ENCODE results near the gene WNT2B. TPM values are rescaled to one million over a fixed set of nuclear protein-coding genes. Genes with fewer than 3 reads are reported as not detected.
A peak's percentile ranks its signal among the peaks of the same experiment; 100 is the strongest.

Gene WNT2B
- total and polyA plus RNA-seq, 9 of the 15 experiments (the other 6 are each of a cell fraction or from before 2014, with no cell fraction given), result 0.02 to 0.06 (median 0.04) TPM; not detected in 3

DNA sequence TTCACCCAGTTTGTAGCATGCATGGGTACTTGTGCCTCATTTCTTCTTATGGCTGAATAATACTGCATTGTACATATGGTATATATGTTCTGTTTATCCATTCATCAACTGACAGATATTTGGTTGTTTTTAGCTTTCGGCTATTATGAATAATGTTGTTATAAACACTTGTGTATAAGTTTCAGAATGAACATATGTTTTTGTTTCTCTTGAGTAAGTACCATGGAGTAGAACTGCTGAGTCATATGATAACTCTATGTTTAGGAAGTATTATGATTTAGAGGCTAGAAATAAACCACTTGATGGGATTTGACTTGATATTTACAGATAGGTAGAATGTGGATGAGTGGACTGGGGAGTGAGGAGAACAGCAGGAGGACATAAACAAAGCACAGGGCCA lies 48.6 kb downstream of the WNT2B start (continued):
- TF ChIP-seq E4F1 (CRISPR knock-in tag; IDR thresholded peaks at IDR 0.05; ENCODE audit: borderline replicate concordance) (no peak), FOXJ3 (CRISPR knock-in tag; IDR thresholded peaks at IDR 0.05) (no peak)

- no TSS peak for BruUV-seq (replicated peaks)
- Histone ChIP-seq H3K79me2 (ENCODE audit: control insufficient read depth, insufficient read depth, low read length) (no peaks in the 10 kb centered on the region), H3K9ac (ENCODE audit: insufficient read depth in 1 of 2, low read depth in 2 of 2, low read length in 2 of 2) (no peak overlapping the region), H3K4me1 (replicated peaks in 1 of 2; ENCODE audit: control insufficient read depth in 2 of 2, insufficient read depth in 2 of 2, low read length in 2 of 2) (no peaks in the 10 kb centered on the region; a peak in 1 of 5 replicates), H4K20me1 (replicated peaks; ENCODE audit: control insufficient read depth, insufficient read depth, low read length) (no peaks in the 10 kb centered on the region), H3K9me3 (replicated peaks; ENCODE audit: control insufficient read depth, insufficient read depth, low read depth, low read length) (no peaks in the 10 kb centered on the region), H3K9me1 (ENCODE audit: control insufficient read depth, insufficient read depth, low read length) (no peaks in the 10 kb centered on the region), H3K36me3 (ENCODE audit: control insufficient read depth, insufficient read depth, low read length) (no peaks in the 10 kb centered on the region; the same call in 2 of the 3 replicates), H3K4me2 (ENCODE audit: insufficient read depth, low read length) (no peak overlapping the region), H2AFZ (ENCODE audit: low read depth, low read length) (no peak overlapping the region), H3K4me3 (no peak overlapping the region), H3K27me3 (ENCODE audit: control insufficient read depth in 2 of 2, insufficient read depth in 2 of 2, low read length in 2 of 2) (no peaks in the 10 kb centered on the region), H3K27ac (ENCODE audit: extremely low read depth, low read depth, low read length) (peak overlapping the region; percentile 14; the same call in 1 of the 3 replicates)
- intact Hi-C loops (cut with micrococcal nuclease) (no loop called here), in situ Hi-C loops (cut with MboI) (no loop called here)
- ChIA-PET CTCF (ENCODE audit: low intra/inter-chr PET ratio) (no interaction called here), POLR2A (interaction anchor here (1.8 kb wide), 1 partner anchor 15 kb away, joined by 5 read pairs; no protein-coding TSS in a partner anchor)
- no peak for ATAC-seq
- no peak for DNase-seq (ENCODE audit: extremely low read depth in 1 of 4, low spot score in 3 of 4)
- 88% methylated on average over 3 of the region's 3 CpGs for WGBS (ENCODE audit: insufficient coverage, low coverage, missing lambda C conversion rate)
- no peak for FAIRE-seq
- TF ChIP-seq JUNB (CRISPR knock-in tag; conservative IDR thresholded peaks at IDR 0.05) (no peak), RFX1 (IDR thresholded peaks at IDR 0.05) (no peak), ETS2 (tag; IDR thresholded peaks at IDR 0.05; ENCODE audit: borderline replicate concordance, poor library complexity, severe bottlenecking) (no peak), YY1 (IDR thresholded peaks at IDR 0.05; ENCODE audit: borderline replicate concordance in 1 of 3, control insufficient read depth in 1 of 3, extremely low read depth in 1 of 3, insufficient read depth in 3 of 3, insufficient read length in 1 of 3, insufficient replicate concordance in 2 of 3, low read depth in 1 of 3, low read length in 2 of 3) (no peak), ZNF589 (CRISPR knock-in tag; IDR thresholded peaks at IDR 0.05; ENCODE audit: low read depth) (no peak), HCFC1 (IDR thresholded peaks at IDR 0.05; ENCODE audit: low read depth, low read length) (no peak), PCBP2 (IDR thresholded peaks at IDR 0.05; ENCODE audit: low read depth, low read length, poor library complexity, severe bottlenecking) (no peak)
- TF ChIP-seq, protein P1, sequence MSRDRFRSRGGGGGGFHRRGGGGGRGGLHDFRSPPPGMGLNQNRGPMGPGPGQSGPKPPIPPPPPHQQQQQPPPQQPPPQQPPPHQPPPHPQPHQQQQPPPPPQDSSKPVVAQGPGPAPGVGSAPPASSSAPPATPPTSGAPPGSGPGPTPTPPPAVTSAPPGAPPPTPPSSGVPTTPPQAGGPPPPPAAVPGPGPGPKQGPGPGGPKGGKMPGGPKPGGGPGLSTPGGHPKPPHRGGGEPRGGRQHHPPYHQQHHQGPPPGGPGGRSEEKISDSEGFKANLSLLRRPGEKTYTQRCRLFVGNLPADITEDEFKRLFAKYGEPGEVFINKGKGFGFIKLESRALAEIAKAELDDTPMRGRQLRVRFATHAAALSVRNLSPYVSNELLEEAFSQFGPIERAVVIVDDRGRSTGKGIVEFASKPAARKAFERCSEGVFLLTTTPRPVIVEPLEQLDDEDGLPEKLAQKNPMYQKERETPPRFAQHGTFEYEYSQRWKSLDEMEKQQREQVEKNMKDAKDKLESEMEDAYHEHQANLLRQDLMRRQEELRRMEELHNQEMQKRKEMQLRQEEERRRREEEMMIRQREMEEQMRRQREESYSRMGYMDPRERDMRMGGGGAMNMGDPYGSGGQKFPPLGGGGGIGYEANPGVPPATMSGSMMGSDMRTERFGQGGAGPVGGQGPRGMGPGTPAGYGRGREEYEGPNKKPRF (IDR thresholded peaks at IDR 0.05; ENCODE audit: low read depth, low read length), result no peak
- TF ChIP-seq, protein P2, sequence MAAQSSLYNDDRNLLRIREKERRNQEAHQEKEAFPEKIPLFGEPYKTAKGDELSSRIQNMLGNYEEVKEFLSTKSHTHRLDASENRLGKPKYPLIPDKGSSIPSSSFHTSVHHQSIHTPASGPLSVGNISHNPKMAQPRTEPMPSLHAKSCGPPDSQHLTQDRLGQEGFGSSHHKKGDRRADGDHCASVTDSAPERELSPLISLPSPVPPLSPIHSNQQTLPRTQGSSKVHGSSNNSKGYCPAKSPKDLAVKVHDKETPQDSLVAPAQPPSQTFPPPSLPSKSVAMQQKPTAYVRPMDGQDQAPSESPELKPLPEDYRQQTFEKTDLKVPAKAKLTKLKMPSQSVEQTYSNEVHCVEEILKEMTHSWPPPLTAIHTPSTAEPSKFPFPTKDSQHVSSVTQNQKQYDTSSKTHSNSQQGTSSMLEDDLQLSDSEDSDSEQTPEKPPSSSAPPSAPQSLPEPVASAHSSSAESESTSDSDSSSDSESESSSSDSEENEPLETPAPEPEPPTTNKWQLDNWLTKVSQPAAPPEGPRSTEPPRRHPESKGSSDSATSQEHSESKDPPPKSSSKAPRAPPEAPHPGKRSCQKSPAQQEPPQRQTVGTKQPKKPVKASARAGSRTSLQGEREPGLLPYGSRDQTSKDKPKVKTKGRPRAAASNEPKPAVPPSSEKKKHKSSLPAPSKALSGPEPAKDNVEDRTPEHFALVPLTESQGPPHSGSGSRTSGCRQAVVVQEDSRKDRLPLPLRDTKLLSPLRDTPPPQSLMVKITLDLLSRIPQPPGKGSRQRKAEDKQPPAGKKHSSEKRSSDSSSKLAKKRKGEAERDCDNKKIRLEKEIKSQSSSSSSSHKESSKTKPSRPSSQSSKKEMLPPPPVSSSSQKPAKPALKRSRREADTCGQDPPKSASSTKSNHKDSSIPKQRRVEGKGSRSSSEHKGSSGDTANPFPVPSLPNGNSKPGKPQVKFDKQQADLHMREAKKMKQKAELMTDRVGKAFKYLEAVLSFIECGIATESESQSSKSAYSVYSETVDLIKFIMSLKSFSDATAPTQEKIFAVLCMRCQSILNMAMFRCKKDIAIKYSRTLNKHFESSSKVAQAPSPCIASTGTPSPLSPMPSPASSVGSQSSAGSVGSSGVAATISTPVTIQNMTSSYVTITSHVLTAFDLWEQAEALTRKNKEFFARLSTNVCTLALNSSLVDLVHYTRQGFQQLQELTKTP (IDR thresholded peaks at IDR 0.05; ENCODE audit: low read depth in 1 of 2, partially characterized antibody in 2 of 2), result no peak
Measured at GRCh38 chr1:112558634-112559033, 49.9 kb downstream of the WNT2B start.

All from K562 (cell line).